WI38 (cell line): ENCODE data around the gene PRR15L.

Experiments used
- H3K4me3 ChIP-seq: 2 replicates; pipeline ENCODE4 v1.5.1; 2011; ENCODE audit warnings: low read depth, mild to moderate bottlenecking, control low read depth, low read length
- CTCF ChIP-seq: IDR thresholded peaks from 2 replicates; pipeline ENCODE4 v1.5.1; 2012; ENCODE audit warnings: low read depth, mild to moderate bottlenecking, control low read depth, low read length

The PRR15L gene

GRCh38 chr17:48001197-48001596 is 43.5 kb upstream of the PRR15L start:
- no peak overlapping the region for H3K4me3 ChIP-seq
- TF ChIP-seq CTCF = no peak

GRCh38 chr17:47999582-47999981 is 41.9 kb upstream of the PRR15L start:
- no peak overlapping the region for H3K4me3 ChIP-seq
- TF ChIP-seq CTCF = no peak

GRCh38 chr17:47998044-47998443 is 40.4 kb upstream of the PRR15L start:
- TF ChIP-seq CTCF = no peak
- H3K4me3 ChIP-seq = no peak overlapping the region

GRCh38 chr17:47997586-47997985 is 39.9 kb upstream of the PRR15L start:
- no peak overlapping the region for H3K4me3 ChIP-seq
- TF ChIP-seq CTCF = no peak

- H3K4me3 ChIP-seq = no peak overlapping the region
- no peak for TF ChIP-seq CTCF
These were observed 38.5 kb upstream of the PRR15L start for GRCh38 chr17:47996201-47996600.

GRCh38 chr17:47995241-47995935 is 37.7 kb upstream of the PRR15L start:
- H3K4me3 ChIP-seq = no peak overlapping the region
- TF ChIP-seq CTCF = no peak

GRCh38 chr17:47994724-47995123 is 37.0 kb upstream of the PRR15L start:
- no peak for TF ChIP-seq CTCF
- no peak overlapping the region for H3K4me3 ChIP-seq
